Measurements from ENCODE around the gene ADRA2B. TPM values are rescaled to one million over a fixed set of nuclear protein-coding genes. Genes with fewer than 3 reads are reported as not detected.
A peak's percentile ranks its signal among the peaks of the same experiment; 100 is the strongest.

ADRA2B gene
- total RNA-seq, 1 experiment from 2014 or later = 2.7 TPM

DNA sequence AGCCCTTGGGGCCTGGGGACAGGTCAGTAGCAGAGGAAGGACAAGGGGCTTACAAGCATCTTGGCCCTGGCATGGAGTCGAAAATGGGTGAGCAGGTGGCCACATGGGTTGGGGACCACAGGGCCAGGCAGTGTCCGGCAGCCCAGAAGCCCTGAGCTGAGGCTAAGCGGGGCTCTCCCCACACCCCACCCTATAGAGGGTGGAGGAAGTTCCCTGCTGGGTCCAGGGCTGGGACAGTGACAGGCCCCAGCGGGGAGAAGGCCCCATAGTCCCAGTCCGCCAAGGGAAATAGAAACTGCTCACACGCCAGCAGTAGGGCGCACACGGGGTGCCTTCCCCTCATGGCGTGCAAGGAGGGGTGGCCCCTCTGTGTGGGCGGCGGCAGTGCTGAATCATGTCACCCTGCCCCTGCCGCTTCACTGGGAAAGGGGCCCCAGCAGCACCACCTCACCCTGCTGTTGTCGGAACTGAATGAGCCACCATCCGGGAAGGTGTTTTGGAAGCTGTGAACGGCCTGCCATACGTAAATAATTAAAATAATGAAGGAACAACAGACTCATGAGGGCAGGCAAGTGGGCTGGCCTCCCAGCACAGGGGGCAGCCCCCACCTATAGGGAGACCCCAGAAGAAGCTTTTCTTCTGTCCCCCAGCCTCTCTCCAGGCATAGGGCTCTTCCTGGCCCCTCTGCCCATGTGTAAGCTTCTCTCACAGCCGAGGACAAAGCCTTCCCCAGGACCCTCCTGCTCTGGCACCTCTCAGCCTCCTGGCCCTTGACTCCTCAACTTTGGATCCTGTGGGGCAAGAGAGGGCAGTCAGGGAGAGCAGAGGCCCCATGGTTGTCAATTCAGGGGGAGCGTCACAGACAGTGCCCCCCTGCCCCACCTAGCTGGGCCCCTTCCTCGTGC, 41.5 kb upstream of the ADRA2B start:
- Mint-ChIP-seq H3K27ac (no peak overlapping the region), H3K4me3 (no peak overlapping the region; a peak in 1 of 5 replicates), H3K36me3 (ENCODE audit: insufficient read depth in 1 of 3, low read depth in 3 of 3) (peaks cover 0 to 2% (median 0%) of the 10 kb centered on the region in 3 experiments; a peak in 2 of 7 replicates), H3K4me1 (peaks cover 16 to 20% of the 10 kb centered on the region in 2 experiments), H3K27me3 (ENCODE audit: low read depth) (peaks cover 9% of the 10 kb centered on the region), H3K9me3 (no peaks in the 10 kb centered on the region)
- Histone ChIP-seq H3K9me3 (ENCODE audit: control insufficient read depth, low read depth, low read length) (no peaks in the 10 kb centered on the region), H2BK12ac (ENCODE audit: insufficient read length, low read depth, low read length) (no peak overlapping the region), H3K23ac (ENCODE audit: insufficient read length, low read depth, low read length) (no peak overlapping the region), H3T11ph (ENCODE audit: low read length) (no peak overlapping the region), H3K4me1 (ENCODE audit: insufficient read depth, low read length) (no peaks in the 10 kb centered on the region), H4K91ac (ENCODE audit: insufficient read length, low read depth, low read length) (no peak overlapping the region), H3K27me3 (ENCODE audit: insufficient read depth, low read length) (no peaks in the 10 kb centered on the region), H4K20me1 (ENCODE audit: control insufficient read depth, insufficient read depth, insufficient read length) (no peaks in the 10 kb centered on the region), H4K5ac (ENCODE audit: insufficient read length, low read depth, low read length) (no peak overlapping the region), H3K4ac (ENCODE audit: low read depth, low read length) (no peak overlapping the region), H2AK5ac (ENCODE audit: insufficient read length, low read length) (no peak overlapping the region), H3K14ac (ENCODE audit: insufficient read depth, low read length) (peak overlapping the region; percentile 34; the same call in 1 of the 2 replicates), H2BK15ac (ENCODE audit: low read depth, low read length) (no peak overlapping the region), H3K56ac (ENCODE audit: insufficient read length, low read depth, low read length) (no peak overlapping the region), H3K18ac (ENCODE audit: insufficient read length, low read depth, low read length) (no peak overlapping the region), H3K23me2 (ENCODE audit: insufficient read length, low read depth, low read length, poor library complexity, severe bottlenecking) (no peaks in the 10 kb centered on the region), H2AFZ (ENCODE audit: low read length) (no peak overlapping the region), H2BK120ac (ENCODE audit: low read depth, low read length, poor library complexity, severe bottlenecking) (no peak overlapping the region), H2BK5ac (ENCODE audit: insufficient read length, low read length) (no peak overlapping the region), H4K8ac (replicated peaks; ENCODE audit: insufficient read length, low read depth, low read length) (no peak overlapping the region), H3K79me2 (ENCODE audit: insufficient read depth, low read length) (no peaks in the 10 kb centered on the region), H3K9ac (ENCODE audit: extremely low read depth, insufficient read length, low read length) (no peak overlapping the region), H3K27ac (ENCODE audit: insufficient read length, low read depth, low read length) (no peak overlapping the region), H2BK20ac (ENCODE audit: low read depth, low read length, poor library complexity, severe bottlenecking) (no peak overlapping the region), H3K79me1 (ENCODE audit: insufficient read depth, low read depth, low read length, poor library complexity, severe bottlenecking) (no peaks in the 10 kb centered on the region), H3K4me2 (ENCODE audit: insufficient read depth, insufficient read length, low read length) (no peak overlapping the region)
- TF ChIP-seq, protein P1, sequence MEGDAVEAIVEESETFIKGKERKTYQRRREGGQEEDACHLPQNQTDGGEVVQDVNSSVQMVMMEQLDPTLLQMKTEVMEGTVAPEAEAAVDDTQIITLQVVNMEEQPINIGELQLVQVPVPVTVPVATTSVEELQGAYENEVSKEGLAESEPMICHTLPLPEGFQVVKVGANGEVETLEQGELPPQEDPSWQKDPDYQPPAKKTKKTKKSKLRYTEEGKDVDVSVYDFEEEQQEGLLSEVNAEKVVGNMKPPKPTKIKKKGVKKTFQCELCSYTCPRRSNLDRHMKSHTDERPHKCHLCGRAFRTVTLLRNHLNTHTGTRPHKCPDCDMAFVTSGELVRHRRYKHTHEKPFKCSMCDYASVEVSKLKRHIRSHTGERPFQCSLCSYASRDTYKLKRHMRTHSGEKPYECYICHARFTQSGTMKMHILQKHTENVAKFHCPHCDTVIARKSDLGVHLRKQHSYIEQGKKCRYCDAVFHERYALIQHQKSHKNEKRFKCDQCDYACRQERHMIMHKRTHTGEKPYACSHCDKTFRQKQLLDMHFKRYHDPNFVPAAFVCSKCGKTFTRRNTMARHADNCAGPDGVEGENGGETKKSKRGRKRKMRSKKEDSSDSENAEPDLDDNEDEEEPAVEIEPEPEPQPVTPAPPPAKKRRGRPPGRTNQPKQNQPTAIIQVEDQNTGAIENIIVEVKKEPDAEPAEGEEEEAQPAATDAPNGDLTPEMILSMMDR (conservative IDR thresholded peaks at IDR 0.05) = no peak
- WGBS (ENCODE audit: extremely low coverage, insufficient read length, low lambda C conversion rate) = no CpG with 5 or more reads among the region's 19 CpGs
- DNase-seq = no peak

Measured in H9 (cell line).